ENCODE data around the gene PHF24.
"Not testable (repeated sequence)": the region's sequence is repeated elsewhere in the genome, so short reads cannot be mapped to it uniquely, and the experiment has no call there.

The PHF24 gene

DNA sequence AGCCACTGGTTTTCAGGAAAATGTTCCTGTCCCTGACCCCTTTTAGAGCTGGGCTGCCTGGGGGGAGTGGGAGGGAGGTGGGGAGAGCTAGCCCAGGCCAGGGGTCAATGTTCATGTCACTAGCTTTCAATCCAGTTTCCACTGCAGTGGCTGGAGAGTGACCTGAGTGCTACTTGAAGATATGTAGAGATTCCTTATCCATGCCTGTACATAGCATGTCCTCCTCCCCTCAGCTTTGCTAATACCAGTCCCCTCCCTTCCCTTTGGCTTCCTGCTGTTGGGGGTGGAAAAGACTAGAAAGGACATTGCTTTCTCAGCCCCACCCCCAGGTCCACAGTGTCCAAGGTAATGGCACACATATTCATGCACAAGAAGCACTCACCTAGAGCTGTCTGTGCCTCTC, 39.3 kb downstream of the PHF24 start:
- H3K36me3 ChIP-seq (ENCODE audit: control insufficient read depth in 2 of 2, insufficient read depth in 2 of 2, low read length in 2 of 2): peaks cover 14 to 26% of the 10 kb centered on the region in 2 donors

DNA sequence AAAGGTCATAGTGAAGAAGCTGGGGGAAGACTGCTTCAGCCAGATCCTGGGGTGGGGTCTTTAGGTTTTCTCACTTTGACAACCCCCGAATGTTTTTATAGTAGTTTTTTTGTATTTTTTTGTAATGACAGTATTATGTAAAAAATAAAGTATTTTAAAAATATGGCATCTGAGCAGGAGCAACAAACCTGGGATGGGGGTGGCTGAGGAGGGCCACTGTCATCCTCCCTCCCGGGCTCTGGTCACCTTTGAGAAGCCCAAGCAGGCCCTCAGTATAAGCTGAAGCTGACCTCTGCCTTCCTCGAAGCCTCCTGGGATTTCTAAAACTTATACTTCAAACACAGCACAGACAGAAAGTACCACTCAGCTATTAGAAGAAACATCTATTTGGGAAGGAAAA, 40.2 kb downstream of the PHF24 start:
- Histone ChIP-seq H3K27me3 (ENCODE audit: control insufficient read depth in 1 of 2, insufficient read depth in 2 of 2, low read length in 2 of 2) (no peaks in the 10 kb centered on the region), H3K9me3 (ENCODE audit: control insufficient read depth in 2 of 2, low read length in 2 of 2) (no peaks in the 10 kb centered on the region), H3K9ac (ENCODE audit: low read length in 2 of 2) (no peak overlapping the region), H3K36me3 (ENCODE audit: control insufficient read depth in 2 of 2, insufficient read depth in 2 of 2, low read length in 2 of 2) (peaks cover 14 to 26% of the 10 kb centered on the region in 2 donors), H3K4me3 (ENCODE audit: low read length in 2 of 2) (no peak overlapping the region), H3K4me1 (ENCODE audit: control insufficient read depth, insufficient read depth, low read length) (peaks cover 48% of the 10 kb centered on the region), H3K27ac (ENCODE audit: low read length) (peak overlapping the region; percentile 53)

More for the DNA sequence above, 39.3 kb downstream of the PHF24 start:
- H3K4me3 ChIP-seq (ENCODE audit: low read length in 2 of 2): no peak overlapping the region
- H3K9me3 ChIP-seq (ENCODE audit: control insufficient read depth in 2 of 2, low read length in 2 of 2): no peaks in the 10 kb centered on the region
- H3K4me1 ChIP-seq (ENCODE audit: control insufficient read depth, insufficient read depth, low read length): peaks cover 57% of the 10 kb centered on the region
- H3K27me3 ChIP-seq (ENCODE audit: control insufficient read depth in 1 of 2, insufficient read depth in 2 of 2, low read length in 2 of 2): no peaks in the 10 kb centered on the region
- H3K9ac ChIP-seq (ENCODE audit: low read length in 2 of 2): peak overlapping the region; percentile 7 to 29
- peak overlapping the region; percentile 53 for H3K27ac ChIP-seq (ENCODE audit: low read length)

DNA sequence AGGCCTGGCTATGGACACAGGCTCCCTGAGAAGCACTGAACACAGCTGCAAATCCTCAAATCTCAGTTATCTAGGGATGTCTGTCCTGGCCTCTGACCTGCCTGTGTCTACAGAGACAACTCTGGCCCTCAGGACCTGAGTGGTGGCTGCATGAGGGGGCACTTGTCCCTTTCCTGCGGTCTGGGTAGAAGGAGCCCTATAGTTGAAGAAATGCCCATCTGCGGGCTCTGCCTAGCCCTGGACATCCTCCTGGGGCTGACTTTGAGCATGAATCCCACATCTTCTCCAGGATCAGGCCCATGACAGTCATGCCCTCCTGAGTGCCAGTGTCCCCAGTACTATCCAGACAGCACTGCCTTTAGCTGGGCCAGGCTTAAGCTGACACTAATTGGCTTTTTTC, 41.5 kb downstream of the PHF24 start:
- peaks cover 14 to 26% of the 10 kb centered on the region in 2 donors for H3K36me3 ChIP-seq (ENCODE audit: control insufficient read depth in 2 of 2, insufficient read depth in 2 of 2, low read length in 2 of 2)
- H3K9ac ChIP-seq (ENCODE audit: low read length in 2 of 2): peak overlapping the region in 1 of 2 donors; percentile 21

DNA sequence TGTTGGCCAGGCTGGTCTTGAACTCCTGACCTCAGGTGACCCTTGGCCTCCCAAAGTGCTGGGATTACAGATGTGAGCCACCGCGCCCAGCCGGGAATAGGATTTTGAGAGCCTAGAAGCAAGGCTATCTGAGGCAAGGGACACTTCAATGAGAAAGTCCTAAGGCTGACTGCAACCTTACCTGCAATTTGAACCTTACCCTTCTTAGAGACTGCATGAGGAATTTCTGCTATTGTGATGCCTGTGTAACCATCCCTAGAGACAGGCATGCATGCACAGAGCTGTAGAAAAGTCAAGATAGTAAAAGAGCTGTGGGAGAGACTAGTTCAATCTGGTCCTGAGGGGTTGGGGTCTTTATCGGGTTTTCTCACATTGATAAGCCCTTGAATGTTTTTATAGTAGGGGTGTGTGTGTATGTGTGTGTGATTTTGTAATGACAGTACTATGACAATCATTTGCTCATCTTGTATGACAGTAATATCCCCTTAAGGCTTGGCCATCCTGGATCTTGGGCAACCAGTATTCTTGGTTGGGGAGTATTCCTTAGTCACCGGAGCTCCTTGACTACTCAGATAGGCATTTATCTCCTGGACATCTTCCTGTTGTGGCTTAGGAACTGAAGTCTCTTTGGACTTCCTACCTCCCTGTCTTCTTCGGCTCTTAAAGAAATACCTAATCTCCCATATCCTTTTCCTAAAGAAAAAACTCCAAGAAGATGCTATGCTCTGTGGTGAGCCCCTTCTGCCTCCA, 42.6 kb downstream of the PHF24 start:
- H3K36me3 ChIP-seq (ENCODE audit: control insufficient read depth in 2 of 2, insufficient read depth in 2 of 2, low read length in 2 of 2): peaks cover 14 to 18% of the 10 kb centered on the region in 2 donors
- H3K27me3 ChIP-seq (ENCODE audit: control insufficient read depth in 1 of 2, insufficient read depth in 2 of 2, low read length in 2 of 2): no peaks in the 10 kb centered on the region
- H3K27ac ChIP-seq (ENCODE audit: low read length): peak overlapping the region; percentile 58
- no peaks in the 10 kb centered on the region for H3K9me3 ChIP-seq (ENCODE audit: control insufficient read depth in 2 of 2, low read length in 2 of 2)
- H3K4me3 ChIP-seq (ENCODE audit: low read length in 2 of 2): no peak overlapping the region
- peaks cover 24% of the 10 kb centered on the region for H3K4me1 ChIP-seq (ENCODE audit: control insufficient read depth, insufficient read depth, low read length)
- H3K9ac ChIP-seq (ENCODE audit: low read length in 2 of 2): no peak overlapping the region

More for the DNA sequence above, 41.5 kb downstream of the PHF24 start:
- H3K4me3 ChIP-seq (ENCODE audit: low read length in 2 of 2): no peak overlapping the region
- no peak overlapping the region for H3K27ac ChIP-seq (ENCODE audit: low read length)
- H3K9me3 ChIP-seq (ENCODE audit: control insufficient read depth in 2 of 2, low read length in 2 of 2): no peaks in the 10 kb centered on the region
- H3K27me3 ChIP-seq (ENCODE audit: control insufficient read depth in 1 of 2, insufficient read depth in 2 of 2, low read length in 2 of 2): no peaks in the 10 kb centered on the region
- H3K4me1 ChIP-seq (ENCODE audit: control insufficient read depth, insufficient read depth, low read length): peaks cover 35% of the 10 kb centered on the region

DNA sequence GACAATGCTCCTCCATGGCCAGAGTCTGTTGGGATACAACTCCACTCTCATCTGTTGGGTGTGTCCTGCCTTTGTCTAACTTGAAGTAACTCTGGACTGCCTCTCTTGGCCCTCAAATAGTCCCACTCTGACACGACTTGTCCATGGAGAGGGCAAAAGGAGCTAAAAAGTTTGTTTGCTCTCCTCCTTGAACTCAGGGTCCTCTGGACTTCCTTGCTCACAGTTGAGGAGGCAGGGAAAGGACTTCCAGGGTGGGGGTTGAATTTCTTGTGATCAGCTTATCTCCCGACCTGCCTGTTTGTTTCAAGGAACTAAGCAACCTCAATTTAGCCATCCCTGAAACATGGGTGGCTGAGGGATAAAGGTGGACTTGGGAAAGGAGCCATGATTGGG, 43.2 kb downstream of the PHF24 start:
- H3K9ac ChIP-seq (ENCODE audit: low read length in 2 of 2): no peak overlapping the region
- peaks cover 13 to 15% of the 10 kb centered on the region in 2 donors for H3K36me3 ChIP-seq (ENCODE audit: control insufficient read depth in 2 of 2, insufficient read depth in 2 of 2, low read length in 2 of 2)
- H3K27ac ChIP-seq (ENCODE audit: low read length): peak overlapping the region; percentile 58
- H3K4me3 ChIP-seq (ENCODE audit: low read length in 2 of 2): no peak overlapping the region
- H3K4me1 ChIP-seq (ENCODE audit: control insufficient read depth, insufficient read depth, low read length): peaks cover 20% of the 10 kb centered on the region
- no peaks in the 10 kb centered on the region for H3K9me3 ChIP-seq (ENCODE audit: control insufficient read depth in 2 of 2, low read length in 2 of 2)
- no peaks in the 10 kb centered on the region for H3K27me3 ChIP-seq (ENCODE audit: control insufficient read depth in 1 of 2, insufficient read depth in 2 of 2, low read length in 2 of 2)

DNA sequence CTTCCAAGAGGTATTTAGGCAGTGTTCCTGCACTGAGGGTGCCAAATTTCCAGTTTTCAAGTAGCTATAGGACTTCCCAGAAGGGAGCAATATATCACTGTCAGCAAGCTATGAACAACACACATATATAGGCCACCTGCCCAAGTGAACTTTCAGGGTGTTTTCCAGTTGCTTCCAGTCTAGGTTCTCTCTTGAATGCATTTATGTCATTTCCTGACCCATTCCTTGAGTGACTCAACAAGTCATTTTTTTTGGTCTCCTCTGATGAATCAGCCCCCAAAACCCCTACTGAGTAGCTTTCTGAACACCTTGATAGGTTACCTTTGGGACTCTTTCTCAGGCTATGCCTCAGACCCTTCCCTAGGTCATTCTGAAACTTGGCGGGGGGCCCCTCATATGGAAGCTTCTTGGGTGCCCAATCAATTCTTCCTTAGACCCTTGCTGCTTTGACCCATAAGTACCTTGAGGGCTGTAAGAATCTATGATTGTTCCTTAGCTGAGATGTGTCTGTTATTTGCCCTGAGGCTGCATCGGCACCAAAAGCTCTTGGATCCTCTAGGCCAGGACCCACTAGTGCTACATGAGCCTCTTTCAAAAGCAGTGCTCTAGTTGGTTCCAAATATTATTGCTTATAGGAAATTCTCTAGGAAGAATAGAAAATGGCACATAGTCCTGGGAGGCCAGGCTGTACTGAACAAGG, 43.9 kb downstream of the PHF24 start:
- H3K36me3 ChIP-seq (ENCODE audit: control insufficient read depth in 2 of 2, insufficient read depth in 2 of 2, low read length in 2 of 2): peaks cover 6 to 8% of the 10 kb centered on the region in 2 donors
- H3K9me3 ChIP-seq (ENCODE audit: control insufficient read depth in 2 of 2, low read length in 2 of 2): no peaks in the 10 kb centered on the region
- peaks cover 20% of the 10 kb centered on the region for H3K4me1 ChIP-seq (ENCODE audit: control insufficient read depth, insufficient read depth, low read length)
- no peaks in the 10 kb centered on the region for H3K27me3 ChIP-seq (ENCODE audit: control insufficient read depth in 1 of 2, insufficient read depth in 2 of 2, low read length in 2 of 2)
- no peak overlapping the region for H3K4me3 ChIP-seq (ENCODE audit: low read length in 2 of 2)
- peak overlapping the region; percentile 58 for H3K27ac ChIP-seq (ENCODE audit: low read length)
- H3K9ac ChIP-seq (ENCODE audit: low read length in 2 of 2): no peak overlapping the region

DNA sequence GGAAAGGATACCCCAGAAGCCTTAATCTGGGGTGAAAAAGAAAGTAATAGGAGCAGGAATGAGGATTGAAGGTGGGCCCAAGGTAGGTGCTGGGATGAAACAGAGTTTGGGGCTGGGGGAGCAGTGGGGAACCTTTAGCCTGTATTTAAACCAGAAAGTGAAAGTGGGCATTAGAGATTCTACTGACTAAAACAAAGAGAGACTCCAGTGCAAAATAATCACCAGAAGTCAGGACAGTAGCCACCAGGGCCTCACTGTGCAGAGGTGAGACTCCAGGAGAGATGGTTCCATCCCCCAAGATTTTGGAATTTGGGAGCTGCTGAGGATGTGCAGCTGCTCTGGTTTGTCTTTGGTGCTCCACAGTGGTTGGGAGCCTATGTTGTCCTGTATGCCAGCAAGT, 44.5 kb downstream of the PHF24 start:
- no peak overlapping the region for H3K27ac ChIP-seq (ENCODE audit: low read length)
- H3K27me3 ChIP-seq (ENCODE audit: control insufficient read depth in 1 of 2, insufficient read depth in 2 of 2, low read length in 2 of 2): no peaks in the 10 kb centered on the region
- no peak overlapping the region for H3K9ac ChIP-seq (ENCODE audit: low read length in 2 of 2)
- peaks cover 0 to 2% of the 10 kb centered on the region in 2 donors for H3K36me3 ChIP-seq (ENCODE audit: control insufficient read depth in 2 of 2, insufficient read depth in 2 of 2, low read length in 2 of 2)
- H3K4me1 ChIP-seq (ENCODE audit: control insufficient read depth, insufficient read depth, low read length): peaks cover 17% of the 10 kb centered on the region
- no peak overlapping the region for H3K4me3 ChIP-seq (ENCODE audit: low read length in 2 of 2)
- H3K9me3 ChIP-seq (ENCODE audit: control insufficient read depth in 2 of 2, low read length in 2 of 2): no peaks in the 10 kb centered on the region

DNA sequence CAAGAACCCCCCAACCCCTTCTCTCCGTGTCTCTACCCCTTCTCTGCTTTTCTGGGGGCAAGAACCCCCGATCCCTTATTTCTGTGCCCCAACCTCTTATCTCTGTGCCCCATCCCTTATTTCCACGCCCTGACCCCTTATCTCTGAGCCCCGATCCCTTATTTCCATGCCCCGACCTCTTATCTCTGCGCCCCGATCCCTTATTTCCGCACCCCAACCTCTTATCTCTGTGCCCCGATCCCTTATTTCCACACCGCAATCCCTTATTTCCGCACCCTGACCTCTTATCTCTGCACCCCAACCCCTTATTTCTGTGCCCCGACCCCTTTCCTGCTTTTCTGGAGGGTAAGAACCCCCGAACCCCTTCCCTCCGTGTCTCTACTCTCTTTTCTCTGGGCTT, 46.2 kb downstream of the PHF24 start:
- H3K4me1 ChIP-seq (ENCODE audit: control insufficient read depth, insufficient read depth, low read length); H3K4me3 ChIP-seq (ENCODE audit: low read length in 2 of 2); H3K27ac ChIP-seq (ENCODE audit: low read length); H3K36me3 ChIP-seq (ENCODE audit: control insufficient read depth in 2 of 2, insufficient read depth in 2 of 2, low read length in 2 of 2); H3K9ac ChIP-seq (ENCODE audit: low read length in 2 of 2); H3K27me3 ChIP-seq (ENCODE audit: control insufficient read depth in 1 of 2, insufficient read depth in 2 of 2, low read length in 2 of 2); H3K9me3 ChIP-seq (ENCODE audit: control insufficient read depth in 2 of 2, low read length in 2 of 2): not testable (repeated sequence)

DNA sequence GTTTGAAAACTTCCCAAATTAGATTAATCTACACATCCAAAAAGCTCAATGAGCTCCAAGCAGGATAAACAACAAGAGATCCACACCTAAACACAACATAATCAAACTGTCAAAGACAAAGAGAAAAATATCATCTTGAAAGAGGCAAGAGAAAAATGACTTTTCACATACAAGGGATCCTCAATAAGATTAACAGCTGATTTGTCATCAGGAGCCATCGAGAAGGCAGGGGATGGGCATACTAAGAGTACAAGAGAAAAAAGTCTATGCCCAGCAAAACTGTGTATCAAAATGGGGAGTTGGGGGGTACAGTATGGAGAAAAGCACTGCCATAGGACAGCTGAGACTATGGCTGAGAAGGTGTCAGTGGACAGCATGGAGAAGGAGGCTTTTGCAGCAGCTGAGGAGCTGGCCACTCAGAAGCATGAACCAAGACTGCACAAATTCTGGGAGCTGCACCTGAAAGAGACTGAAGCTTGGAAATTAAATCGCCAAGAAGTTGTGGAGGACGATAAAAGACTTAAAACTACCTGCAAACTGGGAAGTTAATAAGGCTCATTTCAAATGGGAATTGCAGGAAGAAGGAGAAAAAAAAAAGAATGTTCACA, 52.4 kb downstream of the PHF24 start:
- H3K9ac ChIP-seq (ENCODE audit: low read length in 2 of 2): no peak overlapping the region
- H3K4me3 ChIP-seq (ENCODE audit: low read length in 2 of 2): no peak overlapping the region
- no peaks in the 10 kb centered on the region for H3K9me3 ChIP-seq (ENCODE audit: control insufficient read depth in 2 of 2, low read length in 2 of 2)
- H3K36me3 ChIP-seq (ENCODE audit: control insufficient read depth in 2 of 2, insufficient read depth in 2 of 2, low read length in 2 of 2): peaks cover 8 to 16% of the 10 kb centered on the region in 2 donors
- no peaks in the 10 kb centered on the region for H3K4me1 ChIP-seq (ENCODE audit: control insufficient read depth, insufficient read depth, low read length)
- no peaks in the 10 kb centered on the region for H3K27me3 ChIP-seq (ENCODE audit: control insufficient read depth in 1 of 2, insufficient read depth in 2 of 2, low read length in 2 of 2)
- H3K27ac ChIP-seq (ENCODE audit: low read length): no peak overlapping the region

DNA sequence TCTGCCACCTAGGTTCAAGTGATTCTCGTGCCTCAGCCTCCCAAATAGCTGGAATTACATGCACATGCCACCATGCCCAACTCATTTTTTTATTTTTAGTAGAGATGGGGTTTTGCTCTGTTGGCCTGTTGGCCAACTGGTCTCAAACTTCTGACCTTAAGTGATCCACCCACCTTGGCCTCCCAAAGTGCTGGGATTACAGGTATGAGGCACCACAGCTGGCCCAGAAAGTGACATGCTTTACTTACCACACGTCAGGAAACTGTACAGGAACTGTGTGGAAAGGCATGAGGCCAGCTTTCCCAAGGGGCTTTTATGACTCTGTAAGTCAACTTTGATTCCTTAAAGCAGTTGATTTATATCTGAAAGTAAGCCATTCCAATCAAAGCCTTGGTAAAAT, 56.4 kb downstream of the PHF24 start:
- Histone ChIP-seq H3K9ac (ENCODE audit: low read length in 2 of 2) (no peak overlapping the region), H3K4me3 (ENCODE audit: low read length in 2 of 2) (no peak overlapping the region), H3K27ac (ENCODE audit: low read length) (no peak overlapping the region), H3K36me3 (ENCODE audit: control insufficient read depth in 2 of 2, insufficient read depth in 2 of 2, low read length in 2 of 2) (peaks cover 8 to 15% of the 10 kb centered on the region in 2 donors), H3K4me1 (ENCODE audit: control insufficient read depth, insufficient read depth, low read length) (no peaks in the 10 kb centered on the region), H3K27me3 (ENCODE audit: control insufficient read depth in 1 of 2, insufficient read depth in 2 of 2, low read length in 2 of 2) (no peaks in the 10 kb centered on the region), H3K9me3 (ENCODE audit: control insufficient read depth in 2 of 2, low read length in 2 of 2) (no peaks in the 10 kb centered on the region)
